Caco-2 (cell line): ENCODE measurements around the gene RAB36. TPM values are rescaled to one million over a fixed set of nuclear protein-coding genes. Genes with fewer than 3 reads are reported as not detected.

Experiments
- BruUV-seq: library from RNA; stranded (reverse); fragments of 400-500 nt; replicated peaks from 2 replicates; lab custom pipeline; 2021; lab: Mats Ljungman, UMichigan
- CTCF ChIA-PET: fragments of 300-600 bp; sonication (Branson Sonifier 250); formaldehyde crosslinking; loops from one replicate; lab custom pipeline; 2022; ENCODE audit warnings: antibody characterized with exemption; lab: Charles Lee
- POLR2A ChIA-PET: fragments of 300-600 bp; sonication (Branson Sonifier 250); formaldehyde crosslinking; loops from one replicate; lab custom pipeline; 2022; ENCODE audit warnings: antibody characterized with exemption; lab: Charles Lee
- DNase-seq, 2 experiments: peaks; one replicate each; pipeline versions ENCODE4 v3.0.0 to v3.0.0-alpha.2; 2020 to 2022
- H3K27me3 ChIP-seq: replicated peaks from 2 replicates; pipeline ENCODE4 v1.6.0; 2011; ENCODE audit warnings: low read length; ENCODE audit not compliant: control insufficient read depth, insufficient read depth
- H3K36me3 ChIP-seq: 2 replicates; pipeline ENCODE4 v1.5.1; 2011; ENCODE audit warnings: low read length; ENCODE audit not compliant: control insufficient read depth, insufficient read depth
- H3K4me1 ChIP-seq: fragments of 250-450 bp; sonication (Bioruptor Pico); 2 replicates; pipeline ENCODE4 v1.5.1; 2020; ENCODE audit warnings: mild to moderate bottlenecking
- H3K4me3 ChIP-seq: 2 replicates; pipeline ENCODE4 v1.5.1; 2011; ENCODE audit warnings: low read depth, mild to moderate bottlenecking, control low read depth, low read length
- H3K9me3 ChIP-seq: fragments of 250-450 bp; sonication (Bioruptor Pico); 2 replicates; pipeline ENCODE4 v1.5.1; 2020; ENCODE audit warnings: mild to moderate bottlenecking, moderate library complexity
- H3K27ac Mint-ChIP-seq: one replicate; pipeline ENCODE4 v1.8.0; 2022; ENCODE audit warnings: mixed read lengths; ENCODE audit not compliant: unreplicated experiment
- H3K27me3 Mint-ChIP-seq: one replicate; pipeline ENCODE4 v1.8.0; 2022; ENCODE audit warnings: mixed read lengths; ENCODE audit not compliant: insufficient read depth, unreplicated experiment
- H3K36me3 Mint-ChIP-seq: one replicate; pipeline ENCODE4 v1.8.0; 2022; ENCODE audit warnings: mild to moderate bottlenecking, mixed read lengths; ENCODE audit not compliant: insufficient read depth, unreplicated experiment
- H3K4me1 Mint-ChIP-seq: one replicate; pipeline ENCODE4 v1.8.0; 2022; ENCODE audit warnings: low read depth, mixed read lengths; ENCODE audit not compliant: unreplicated experiment
- H3K4me3 Mint-ChIP-seq: one replicate; pipeline ENCODE4 v1.8.0; 2022; ENCODE audit warnings: mild to moderate bottlenecking, moderate library complexity, mixed read lengths; ENCODE audit not compliant: unreplicated experiment
- H3K9me3 Mint-ChIP-seq: one replicate; pipeline ENCODE4 v1.8.0; 2022; ENCODE audit warnings: mixed read lengths; ENCODE audit not compliant: unreplicated experiment
- CTCF ChIP-seq, 2 experiments: fragments of 200-600 bp in 1 of 2; IDR thresholded peaks; 1 replicate in 1 of 2; 2 replicates in 1 of 2; pipeline versions ENCODE4 v1.5.1 to v1.8.0; 2011 to 2022; ENCODE audit warnings: antibody characterized with exemption in 1 of 2, control low read depth in 1 of 2, inconsistent platforms in 1 of 2, low read depth in 1 of 2, low read length in 1 of 2, mild to moderate bottlenecking in 1 of 2, moderate library complexity in 1 of 2; ENCODE audit not compliant: insufficient read depth in 1 of 2, severe bottlenecking in 1 of 2, unreplicated experiment in 1 of 2
- intact Hi-C: fragments of 100-400 bp; cut with micrococcal nuclease; formaldehyde crosslinking; loops from one replicate; pipeline ENCODE4 v1.10.0; 2022; ENCODE audit not compliant: unreplicated experiment
- total RNA-seq: library from RNA; stranded (reverse); gene quantifications from 2 replicates; pipeline ENCODE4 v1.2.3, GENCODE V29; 2022

The RAB36 gene
- total RNA-seq, 1 experiment from 2014 or later = 0.52 TPM

DNA sequence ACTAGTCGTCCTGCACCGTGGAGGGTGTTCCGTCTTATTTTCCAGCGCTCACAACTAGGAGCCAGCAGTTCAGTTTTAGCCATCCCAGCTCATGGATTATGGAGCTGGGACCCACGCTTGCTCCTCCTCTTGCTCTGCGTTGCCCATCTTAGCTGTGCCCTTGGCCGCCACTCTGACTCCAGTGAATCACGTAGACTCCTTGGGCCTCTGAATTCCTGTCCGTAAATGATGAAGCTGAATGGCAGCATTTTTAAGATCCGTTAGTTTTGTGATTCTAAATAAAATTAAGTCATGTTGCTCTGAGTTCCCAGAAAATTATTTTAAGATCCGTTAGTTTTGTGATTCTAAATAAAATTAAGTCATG, 58.8 kb downstream of the RAB36 start:
- no peaks in the 10 kb centered on the region for H3K4me1 ChIP-seq
- ChIA-PET CTCF (interaction anchor here (0.6 kb wide), 1 partner anchor 36 kb away, joined by 3 read pairs; no protein-coding TSS in a partner anchor), POLR2A (no interaction called here)
- no peak for DNase-seq
- no peaks in the 10 kb centered on the region for H3K9me3 Mint-ChIP-seq
- H3K27ac Mint-ChIP-seq = no peak overlapping the region
- H3K4me3 ChIP-seq = no peak overlapping the region
- H3K27me3 Mint-ChIP-seq = no peaks in the 10 kb centered on the region
- H3K36me3 Mint-ChIP-seq = peaks cover 49% of the 10 kb centered on the region
- no peak overlapping the region for H3K4me3 Mint-ChIP-seq
- intact Hi-C loops = no loop called here
- H3K4me1 Mint-ChIP-seq = no peaks in the 10 kb centered on the region
- peaks cover 2% of the 10 kb centered on the region; the same call in 1 of the 2 replicates for H3K36me3 ChIP-seq
- no peaks in the 10 kb centered on the region for H3K27me3 ChIP-seq
- no peaks in the 10 kb centered on the region for H3K9me3 ChIP-seq
- BruUV-seq = no TSS peak
- TF ChIP-seq CTCF (IDR thresholded peaks at IDR 0.05; ENCODE audit: insufficient read depth in 1 of 2, low read depth in 1 of 2, low read length in 1 of 2, severe bottlenecking in 1 of 2, unreplicated experiment in 1 of 2) = no peak

GRCh38 chr22:23204541-23205157, 59.4 kb downstream of the RAB36 start:
- H3K4me3 ChIP-seq = no peak overlapping the region
- H3K4me1 ChIP-seq = no peaks in the 10 kb centered on the region
- peaks cover 44% of the 10 kb centered on the region for H3K36me3 Mint-ChIP-seq
- H3K27me3 Mint-ChIP-seq = no peaks in the 10 kb centered on the region
- H3K4me3 Mint-ChIP-seq = no peak overlapping the region
- TF ChIP-seq CTCF (IDR thresholded peaks at IDR 0.05; ENCODE audit: insufficient read depth in 1 of 2, low read depth in 1 of 2, low read length in 1 of 2, severe bottlenecking in 1 of 2, unreplicated experiment in 1 of 2) = no peak
- no peaks in the 10 kb centered on the region for H3K9me3 ChIP-seq
- intact Hi-C loops = no loop called here
- BruUV-seq = no TSS peak
- no peaks in the 10 kb centered on the region for H3K9me3 Mint-ChIP-seq
- peaks cover 2% of the 10 kb centered on the region; the same call in 1 of the 2 replicates for H3K36me3 ChIP-seq
- no peaks in the 10 kb centered on the region for H3K4me1 Mint-ChIP-seq
- ChIA-PET POLR2A (no interaction called here), CTCF (interaction anchor here (0.6 kb wide), 1 partner anchor 36 kb away, joined by 3 read pairs; no protein-coding TSS in a partner anchor)
- no peak overlapping the region for H3K27ac Mint-ChIP-seq
- no peaks in the 10 kb centered on the region for H3K27me3 ChIP-seq
- DNase-seq = no peak

GRCh38 chr22:23205339-23206049, 60.2 kb downstream of the RAB36 start:
- H3K27ac Mint-ChIP-seq = no peak overlapping the region
- no peak for TF ChIP-seq CTCF (IDR thresholded peaks at IDR 0.05; ENCODE audit: insufficient read depth in 1 of 2, low read depth in 1 of 2, low read length in 1 of 2, severe bottlenecking in 1 of 2, unreplicated experiment in 1 of 2)
- DNase-seq = no peak
- intact Hi-C loops = no loop called here
- H3K27me3 ChIP-seq = no peaks in the 10 kb centered on the region
- CTCF ChIA-PET = interaction anchor here (0.9 kb wide), 1 partner anchor 10 kb away, joined by 8 read pairs; no protein-coding TSS in a partner anchor
- no peak overlapping the region for H3K4me3 ChIP-seq
- no peaks in the 10 kb centered on the region for H3K4me1 ChIP-seq
- H3K9me3 ChIP-seq = no peaks in the 10 kb centered on the region
- H3K36me3 ChIP-seq = peaks cover 2% of the 10 kb centered on the region; the same call in 1 of the 2 replicates
- peaks cover 39% of the 10 kb centered on the region for H3K36me3 Mint-ChIP-seq
- no peaks in the 10 kb centered on the region for H3K9me3 Mint-ChIP-seq
- POLR2A ChIA-PET = no interaction called here
- no peak overlapping the region for H3K4me3 Mint-ChIP-seq
- H3K4me1 Mint-ChIP-seq = no peaks in the 10 kb centered on the region
- BruUV-seq = no TSS peak
- no peaks in the 10 kb centered on the region for H3K27me3 Mint-ChIP-seq
